ENCODE data around the gene SORCS2.

The SORCS2 gene

DNA sequence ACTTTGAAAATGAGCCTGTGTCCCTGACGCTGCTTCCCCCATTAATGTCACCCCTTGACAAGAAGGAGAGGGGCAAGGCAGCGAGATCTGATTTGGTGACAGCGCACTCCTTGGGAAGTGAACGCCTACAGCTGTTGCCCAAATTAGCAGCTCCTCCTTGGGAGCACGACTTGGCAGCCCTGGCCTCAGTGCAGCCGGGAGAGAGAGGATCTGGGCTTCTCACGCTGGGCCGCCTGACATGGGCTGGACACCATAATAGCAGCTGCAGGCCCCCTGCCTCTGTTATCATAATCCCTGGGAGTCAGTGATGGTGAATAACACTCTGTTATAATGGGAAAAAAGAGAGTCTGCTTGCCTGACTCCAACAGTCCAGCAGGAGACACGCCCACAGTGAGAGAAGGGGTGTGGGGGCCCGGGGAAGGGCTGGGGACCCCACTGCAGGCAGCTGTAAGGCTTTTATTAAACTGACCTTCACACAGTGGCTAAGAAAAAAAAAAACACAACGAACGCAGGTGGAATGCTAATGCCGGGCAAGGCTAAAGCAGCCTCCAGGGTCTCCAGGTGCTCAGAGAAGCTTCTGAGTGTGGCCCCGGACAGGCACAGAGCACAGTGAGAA is 169.1 kb downstream of the SORCS2 start:
- DNase-seq: no peak

- DNase-seq: no peak
These were observed 170.0 kb downstream of the SORCS2 start for GRCh38 chr4:7362341-7362740.

DNA sequence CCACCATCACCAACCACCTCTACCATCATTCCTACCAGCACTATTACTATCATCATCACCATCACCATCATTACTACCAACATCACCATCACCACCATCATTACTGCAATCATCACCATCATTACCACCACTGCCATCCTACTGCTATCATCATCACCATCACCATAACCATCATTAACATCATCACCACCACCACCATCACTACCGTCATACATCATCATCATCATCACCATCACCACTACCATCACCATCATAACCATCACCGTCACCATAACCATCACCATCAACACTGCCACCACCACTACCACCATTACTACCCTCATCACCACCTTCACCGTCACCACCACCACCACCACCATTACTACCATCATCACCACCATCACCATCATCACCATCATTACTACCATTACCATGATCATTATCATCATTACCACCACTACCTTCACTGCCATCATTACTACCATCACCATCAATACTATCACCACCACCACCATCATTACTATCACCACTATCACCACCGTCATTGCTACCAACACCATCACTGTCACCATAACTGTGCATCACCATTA is 170.6 kb downstream of the SORCS2 start:
- no peak for DNase-seq

GRCh38 chr4:7364979-7365378 is 172.6 kb downstream of the SORCS2 start:
- DNase-seq: no peak

GRCh38 chr4:7365462-7366179 is 173.3 kb downstream of the SORCS2 start:
- DNase-seq: peak; percentile 65

DNA sequence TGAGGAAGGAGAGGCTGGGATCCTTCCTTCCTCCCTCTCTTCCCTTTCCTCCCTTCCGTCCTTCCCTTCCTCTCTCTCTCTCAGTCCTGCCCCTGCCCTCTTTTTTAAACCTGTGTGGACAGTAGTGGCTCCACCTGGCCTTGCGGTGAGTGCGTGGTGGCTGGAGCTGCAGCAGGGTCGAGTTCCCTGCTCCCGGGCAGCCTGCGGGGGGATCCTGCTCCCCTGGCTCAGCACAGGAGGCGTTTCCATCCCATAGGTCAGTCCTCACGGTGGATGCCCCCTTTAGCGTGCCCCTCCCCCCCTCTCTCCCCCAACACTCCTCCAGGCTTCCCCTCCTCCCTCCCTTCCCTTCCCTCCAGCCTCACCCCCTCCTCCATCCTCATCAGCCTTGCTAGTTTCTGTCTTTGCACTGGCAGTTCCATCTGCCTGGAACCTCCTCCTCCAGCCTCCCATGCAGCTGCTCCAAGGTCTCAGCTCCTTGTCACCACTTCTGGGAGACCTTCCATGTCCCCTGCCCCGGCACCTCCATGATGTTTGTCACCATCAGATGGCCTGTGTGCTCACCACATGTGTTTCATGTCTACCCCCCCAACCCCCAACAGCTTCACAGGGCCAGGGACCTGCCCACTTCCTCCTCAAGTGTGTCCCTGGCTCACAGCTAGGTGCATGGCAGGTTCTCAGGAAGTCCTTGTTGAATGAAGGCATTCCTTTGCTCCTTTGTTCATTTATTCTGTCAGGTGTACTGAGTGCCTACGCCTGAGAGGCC is 174.0 kb downstream of the SORCS2 start:
- peak; percentile 58 for DNase-seq

GRCh38 chr4:7366954-7367353 is 174.6 kb downstream of the SORCS2 start:
- no peak for DNase-seq

- no peak for DNase-seq
These were observed 175.1 kb downstream of the SORCS2 start for GRCh38 chr4:7367406-7367805.

- DNase-seq: no peak
These were observed 175.5 kb downstream of the SORCS2 start for GRCh38 chr4:7367864-7368277.

DNA sequence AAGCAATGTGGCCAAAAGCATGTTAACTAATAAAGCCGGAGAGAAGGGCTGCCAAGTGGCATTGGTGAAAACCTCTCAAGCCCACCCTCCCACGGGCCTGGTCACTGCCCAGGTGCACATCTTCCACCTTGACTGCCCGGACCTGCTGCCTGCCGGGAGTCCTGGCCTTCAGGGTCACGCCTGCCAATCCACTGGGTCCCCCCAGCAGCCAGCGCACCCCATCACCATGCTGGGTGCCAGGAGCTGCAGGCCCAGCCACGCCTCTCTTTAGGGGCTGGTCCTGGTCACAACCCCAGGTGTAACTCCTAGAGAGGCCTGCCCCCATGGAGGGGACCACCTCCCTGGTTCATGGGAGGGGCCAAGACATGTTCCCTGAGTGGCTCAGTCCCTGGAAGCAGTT is 176.0 kb downstream of the SORCS2 start:
- no peak for DNase-seq

DNA sequence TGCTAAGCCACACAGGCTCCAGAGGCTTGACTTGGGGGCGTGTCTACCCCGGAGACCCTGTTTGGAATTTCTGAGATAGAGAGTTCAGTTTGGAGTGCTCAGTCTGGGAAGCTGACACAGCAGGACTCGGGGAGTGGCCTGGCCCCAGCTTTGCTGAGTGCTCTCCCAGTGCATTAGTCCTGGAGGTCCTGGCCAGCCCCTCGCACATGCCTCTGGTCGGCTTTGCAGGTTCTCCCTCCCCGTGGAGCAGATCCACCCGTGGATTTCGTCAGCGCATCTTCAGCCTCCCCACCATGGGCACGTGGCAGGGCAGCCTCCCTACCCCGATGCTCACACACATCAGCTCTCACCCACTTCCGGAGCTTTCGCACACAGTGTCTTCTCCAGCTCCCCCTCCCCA is 177.2 kb downstream of the SORCS2 start:
- no peak for DNase-seq

DNA sequence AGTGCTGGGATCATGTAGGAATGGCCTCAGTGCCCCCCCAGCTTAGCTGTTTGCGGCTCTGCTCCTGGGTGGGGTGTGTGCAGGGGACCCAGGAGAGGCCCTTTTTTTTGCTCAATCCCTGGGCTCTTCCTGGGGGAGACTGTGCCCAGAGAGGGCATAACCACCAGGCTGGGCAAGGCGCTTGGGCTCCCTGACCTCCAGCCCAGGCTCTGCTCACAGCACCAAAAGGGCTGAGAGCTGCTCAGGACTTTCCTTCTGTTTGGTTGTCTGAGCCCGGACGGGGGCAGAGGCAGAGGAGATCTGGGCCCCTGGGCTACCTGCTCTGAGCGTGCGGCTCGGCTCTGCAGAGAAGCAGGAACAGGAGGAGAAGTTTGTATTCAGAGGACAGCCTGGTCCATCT is 177.7 kb downstream of the SORCS2 start:
- DNase-seq: no peak

DNA sequence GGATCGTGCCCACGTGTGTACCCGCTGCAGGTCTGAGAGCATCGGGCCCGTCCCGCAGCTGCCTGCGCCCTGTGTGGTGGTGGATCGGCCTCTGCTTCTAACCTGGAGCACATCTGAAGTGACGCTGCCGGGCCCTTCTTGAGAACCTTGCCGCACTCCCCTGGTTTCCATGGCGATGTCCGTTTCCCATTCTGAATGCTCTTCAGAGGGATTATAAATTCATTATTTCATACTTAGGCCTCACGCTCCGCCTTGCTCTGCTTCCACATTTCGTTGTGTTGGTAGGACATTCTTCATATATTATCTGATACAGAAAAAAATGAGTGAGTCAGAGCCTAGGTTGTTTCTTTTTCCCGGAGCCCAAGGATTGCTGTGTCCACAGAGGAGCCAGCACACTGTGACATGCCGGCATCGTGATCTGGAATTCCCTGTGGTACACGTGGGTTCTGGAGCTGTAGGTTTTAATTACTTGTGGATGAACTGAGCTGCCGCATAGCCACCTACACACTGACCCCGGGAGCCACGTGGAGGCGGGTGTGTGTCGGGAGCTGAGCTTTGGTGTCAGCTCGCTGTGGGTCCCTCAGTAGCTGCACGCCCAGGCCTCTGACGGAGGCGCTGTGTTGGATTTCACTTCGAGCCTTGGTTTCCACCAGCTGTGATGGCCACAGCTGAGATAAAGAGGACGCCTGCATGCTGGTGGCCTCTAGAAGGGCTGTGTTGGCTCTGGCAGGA is 179.0 kb downstream of the SORCS2 start:
- no peak for DNase-seq

DNA sequence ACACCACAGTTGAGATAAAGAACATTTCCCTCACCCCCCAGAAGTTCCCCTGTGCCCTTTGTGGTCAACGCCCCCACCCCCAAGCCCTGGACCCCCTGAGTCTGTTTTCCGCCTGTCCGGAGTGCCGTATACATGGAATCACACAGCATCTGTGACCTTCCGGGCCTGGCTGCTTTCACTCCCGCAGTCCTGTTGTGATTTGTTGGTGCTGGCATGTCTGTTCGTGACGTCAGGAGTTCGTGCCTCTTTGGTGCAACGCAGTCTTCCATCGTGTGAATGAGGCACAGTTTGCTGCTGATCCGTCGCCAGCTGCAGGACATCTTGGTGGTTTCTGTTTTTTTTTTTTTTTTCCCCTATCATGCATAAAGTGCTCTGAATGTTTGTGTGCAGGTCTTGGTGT is 180.3 kb downstream of the SORCS2 start:
- no peak for DNase-seq

DNA sequence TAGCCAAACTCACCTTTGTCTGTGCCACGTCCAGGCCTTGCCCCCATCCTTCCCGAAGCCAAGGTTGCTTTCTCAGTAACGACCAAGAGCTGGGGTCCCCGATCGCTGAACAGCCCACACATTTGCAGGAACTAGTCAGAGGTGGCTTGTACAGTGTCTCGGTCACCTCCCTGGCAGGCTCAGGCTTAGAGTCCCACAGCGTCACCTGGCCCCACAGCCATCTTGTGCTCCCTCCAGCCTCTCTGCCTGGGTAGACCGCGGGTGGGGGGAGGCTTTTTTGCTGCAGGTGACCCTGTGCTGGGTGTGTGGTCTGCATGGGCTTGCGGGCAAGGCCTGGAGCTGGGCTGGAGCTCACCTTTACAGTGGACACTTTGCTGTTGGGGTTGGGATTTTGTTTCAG is 182.2 kb downstream of the SORCS2 start:
- DNase-seq: no peak

DNA sequence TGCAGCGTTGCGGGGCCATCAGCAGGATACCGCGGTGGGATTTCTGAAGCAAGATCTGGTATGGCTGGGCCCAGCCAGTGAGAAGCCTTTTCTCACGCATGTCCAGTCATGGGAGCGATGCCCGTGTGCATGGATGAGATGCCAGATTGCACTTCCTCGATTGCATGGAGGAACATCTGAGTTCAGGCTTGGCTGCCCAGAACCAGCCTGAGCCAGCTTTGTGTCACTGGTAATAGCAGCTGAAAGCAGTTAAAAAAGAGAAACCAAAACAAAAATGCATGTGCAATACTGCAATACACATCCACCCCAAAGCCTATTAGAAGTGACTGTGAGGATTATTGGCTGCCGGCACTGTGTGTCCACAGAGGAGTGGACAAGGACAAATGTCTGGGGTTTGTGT is 183.1 kb downstream of the SORCS2 start:
- DNase-seq: peak; percentile 26

DNA sequence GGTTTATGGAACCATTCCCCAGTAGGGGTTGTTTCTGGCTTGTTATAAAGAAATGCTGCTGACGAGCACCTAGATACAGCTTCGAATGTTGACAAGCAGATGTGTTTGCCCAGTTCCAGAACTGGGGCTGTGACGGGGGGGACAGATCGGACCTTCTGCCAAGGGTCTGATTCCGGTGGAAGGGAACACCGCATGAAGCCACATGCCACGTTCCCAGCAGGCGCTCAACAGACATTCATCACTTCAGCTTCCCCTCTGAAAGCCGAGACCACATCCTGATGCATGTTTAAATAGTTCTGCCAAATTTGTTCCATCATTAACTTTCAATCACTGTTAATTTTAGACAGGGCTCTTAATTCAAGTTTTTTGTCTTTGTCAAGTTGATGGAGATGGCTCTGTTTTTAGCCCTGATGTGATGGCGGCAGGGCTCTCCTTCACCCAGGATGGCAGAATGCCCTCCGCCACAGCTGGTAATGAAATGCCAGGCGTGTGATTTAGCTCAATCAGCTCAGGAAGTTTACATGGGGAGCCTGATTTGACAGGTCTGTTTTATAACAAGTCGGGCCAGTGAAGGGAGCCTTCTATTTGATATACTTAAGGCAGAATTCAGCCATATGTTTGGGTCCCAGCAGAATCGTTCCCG is 185.0 kb downstream of the SORCS2 start:
- DNase-seq: no peak

GRCh38 chr4:7379186-7379585 is 186.8 kb downstream of the SORCS2 start:
- no peak for DNase-seq

- no peak for DNase-seq
These were observed 187.4 kb downstream of the SORCS2 start for GRCh38 chr4:7379719-7380118.

GRCh38 chr4:7381221-7381889 is 189.0 kb downstream of the SORCS2 start:
- DNase-seq: no peak

DNA sequence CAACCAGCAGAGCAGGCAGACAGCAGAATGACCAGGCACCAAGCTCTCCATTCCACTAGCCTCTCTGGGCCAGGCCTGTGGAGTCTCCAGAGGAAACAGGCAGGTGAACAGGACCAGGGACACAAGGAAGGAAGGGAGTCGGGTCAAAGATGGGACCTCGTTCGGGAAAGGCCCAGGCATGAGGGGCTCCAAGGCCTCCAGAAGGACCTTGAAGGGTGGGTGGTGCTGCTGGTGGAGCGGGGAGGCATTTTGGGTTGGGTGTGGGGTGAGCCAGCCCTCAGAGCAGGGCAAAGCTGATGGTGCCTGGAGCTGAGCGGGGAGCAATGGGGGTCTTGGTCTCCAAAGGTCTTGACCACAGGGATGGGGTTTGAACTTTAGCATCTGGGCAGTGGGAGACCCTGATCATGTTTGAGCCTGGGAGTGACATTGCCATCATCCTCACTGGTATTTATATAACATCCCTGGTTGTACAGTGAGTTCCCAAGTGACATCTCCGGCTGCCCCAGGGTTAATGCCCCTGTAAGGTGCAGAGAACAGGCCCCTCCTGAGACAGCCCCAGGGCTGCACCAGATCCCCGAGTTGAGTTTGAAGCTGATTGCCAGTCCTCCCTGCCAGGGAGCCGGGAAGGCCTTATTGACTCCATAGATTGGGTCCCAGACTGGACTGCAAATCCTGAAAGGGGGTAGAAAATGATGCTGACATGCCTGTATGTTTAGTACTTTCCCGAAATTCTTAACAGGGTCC is 189.7 kb downstream of the SORCS2 start:
- no peak for DNase-seq

Data from DMS53 (cell line).